NCI-H2029 treated with DMSO at 0.1 percent for 48 hours (cell line): ENCODE results near the gene AGAP1.
"Not testable (repeated sequence)": the region's sequence is repeated elsewhere in the genome, so short reads cannot be mapped to it uniquely, and the experiment has no call there.

Source experiments
- DNase-seq: peaks from one replicate; lab custom pipeline; 2025; lab: John Stamatoyannopoulos, UW

AGAP1 gene

GRCh38 chr2:236065314-236066160 is 571.7 kb downstream of the AGAP1 start:
- DNase-seq = no peak

DNA sequence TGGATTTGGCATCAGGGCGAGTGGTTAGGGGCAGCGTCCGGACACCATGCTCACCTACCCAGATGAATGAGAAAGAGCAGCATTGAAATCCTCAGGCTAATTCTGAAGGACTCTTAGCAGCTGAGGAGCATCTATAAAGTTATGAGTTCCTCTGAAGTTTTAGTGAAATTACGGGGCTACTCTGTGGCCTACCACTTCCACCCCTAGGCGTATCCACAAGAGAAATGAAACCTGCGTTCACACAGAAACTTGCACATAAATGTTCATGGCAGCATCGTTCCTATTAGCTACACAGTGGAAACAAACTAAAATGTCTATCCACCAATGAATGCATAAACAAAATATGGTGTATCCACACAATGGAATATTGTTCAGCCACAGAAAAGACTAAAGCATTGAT is 576.4 kb downstream of the AGAP1 start:
- no peak for DNase-seq

DNA sequence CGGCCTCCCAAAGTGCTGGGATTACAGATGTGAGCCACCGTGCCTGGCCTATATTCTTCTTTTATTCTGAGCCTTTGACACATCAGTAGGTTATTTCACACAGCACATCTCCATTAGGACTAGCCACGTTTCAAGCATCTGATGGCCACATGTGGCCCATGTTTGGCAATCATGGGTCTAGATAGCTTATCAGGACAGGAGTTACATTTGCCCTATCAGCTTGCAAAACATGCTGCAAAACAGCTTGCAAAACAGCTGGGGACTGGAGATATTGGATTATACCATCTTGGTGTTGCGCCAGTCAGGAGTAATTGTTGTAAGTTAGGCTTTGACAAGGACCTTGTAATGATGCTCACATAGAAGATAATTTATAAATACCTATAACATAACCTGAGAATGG is 579.4 kb downstream of the AGAP1 start:
- DNase-seq = no peak

GRCh38 chr2:236073867-236074655 is 580.2 kb downstream of the AGAP1 start:
- no peak for DNase-seq

GRCh38 chr2:236075802-236076201 is 582.0 kb downstream of the AGAP1 start:
- no peak for DNase-seq

GRCh38 chr2:236078297-236079255 is 584.7 kb downstream of the AGAP1 start:
- no peak for DNase-seq

DNA sequence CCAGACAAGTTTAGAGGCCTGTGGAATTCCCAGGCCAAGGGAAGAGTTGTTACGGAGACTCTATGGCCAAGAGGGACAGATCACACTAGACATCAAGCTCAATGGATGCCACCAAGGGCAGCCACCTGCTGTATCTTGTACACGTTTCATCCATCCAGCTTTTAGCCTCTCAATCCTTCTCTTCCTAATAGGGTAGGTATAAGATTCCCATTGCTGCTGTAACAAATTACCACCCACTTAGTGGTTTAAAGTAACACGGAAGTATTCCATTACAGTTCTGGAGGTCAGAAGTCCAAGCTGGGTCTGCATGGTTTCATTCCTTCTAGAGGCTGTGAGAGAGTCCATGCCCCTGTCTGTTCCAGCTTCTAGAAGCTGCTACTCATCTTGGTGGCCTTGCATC is 586.6 kb downstream of the AGAP1 start:
- no peak for DNase-seq

DNA sequence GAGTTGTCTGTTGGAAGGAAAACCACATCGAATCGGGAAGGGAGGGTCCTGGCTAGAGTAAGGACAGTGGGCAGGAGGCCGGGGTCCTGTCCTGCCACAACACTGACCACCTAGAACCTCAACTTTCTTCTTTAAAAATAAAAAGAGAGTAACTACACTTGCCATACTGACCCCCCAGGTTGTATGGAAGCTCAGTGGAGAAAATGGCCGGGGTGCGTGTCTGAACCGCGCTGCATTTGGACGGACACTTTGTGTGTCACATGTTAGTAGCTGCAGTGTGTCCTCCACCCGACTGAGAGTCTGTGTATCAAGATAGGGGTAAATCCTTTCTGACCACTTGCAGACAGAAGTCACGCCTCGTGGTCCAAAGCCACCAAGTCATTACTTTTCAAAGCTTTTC is 587.3 kb downstream of the AGAP1 start:
- DNase-seq = no peak

DNA sequence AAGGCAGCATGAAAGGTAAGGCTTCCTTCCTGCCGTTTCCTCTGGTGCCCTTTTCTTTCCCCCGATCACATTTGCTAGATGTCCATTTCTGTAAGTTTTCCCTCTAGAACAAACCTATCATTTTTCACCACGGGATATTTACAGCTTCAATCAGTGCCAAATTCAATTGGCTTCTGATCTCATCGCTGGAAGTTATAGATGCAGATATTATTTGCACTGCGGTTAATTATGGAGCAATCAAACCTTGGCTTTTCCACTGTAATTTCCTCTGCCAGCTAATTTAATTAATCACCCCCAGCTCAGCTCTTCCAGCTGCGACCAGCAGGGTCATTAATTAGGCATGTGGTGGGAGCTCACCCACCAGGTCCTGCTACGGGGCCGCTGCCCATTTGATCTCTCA is 588.2 kb downstream of the AGAP1 start:
- DNase-seq = no peak

DNA sequence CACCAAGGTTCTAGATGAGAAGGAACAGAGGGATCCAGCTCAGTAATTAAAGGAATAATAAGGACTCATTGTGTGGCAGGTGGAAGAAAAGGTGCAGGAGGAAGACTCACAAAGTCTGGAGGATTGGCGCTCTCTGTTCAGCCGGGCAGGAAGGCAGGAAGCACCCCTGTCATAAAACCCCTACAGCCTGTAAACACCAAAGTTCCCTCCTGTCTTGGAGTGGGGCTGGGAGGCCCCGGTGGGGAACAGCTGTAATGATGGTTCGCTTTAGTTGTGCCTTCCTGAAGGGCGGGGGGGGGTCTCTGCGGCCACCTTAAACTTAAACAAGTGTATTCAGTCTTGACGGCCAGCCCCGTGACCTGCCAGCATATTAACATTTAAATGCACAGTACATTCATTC is 590.1 kb downstream of the AGAP1 start:
- no peak for DNase-seq

DNA sequence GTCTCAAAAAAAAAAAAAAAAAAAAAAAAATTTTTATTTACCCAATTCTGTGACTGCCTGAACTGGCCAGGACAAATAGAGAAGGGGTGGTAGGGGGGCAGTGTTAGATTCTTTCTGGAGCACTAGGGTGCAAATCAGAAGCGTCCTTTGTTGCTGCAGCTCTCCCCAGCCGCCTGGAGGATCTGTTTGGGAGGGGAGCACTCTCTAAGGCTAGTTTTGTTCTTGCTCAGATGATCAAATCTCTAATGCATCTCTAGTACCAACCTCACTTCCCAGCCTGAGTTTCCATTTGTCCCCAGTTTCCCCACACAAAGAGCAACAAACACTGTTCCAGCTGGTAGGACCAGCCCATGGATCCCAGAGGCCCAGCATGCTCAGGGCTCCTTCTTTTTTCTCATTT is 591.4 kb downstream of the AGAP1 start:
- no peak for DNase-seq

GRCh38 chr2:236085647-236086046 is 591.8 kb downstream of the AGAP1 start:
- no peak for DNase-seq

DNA sequence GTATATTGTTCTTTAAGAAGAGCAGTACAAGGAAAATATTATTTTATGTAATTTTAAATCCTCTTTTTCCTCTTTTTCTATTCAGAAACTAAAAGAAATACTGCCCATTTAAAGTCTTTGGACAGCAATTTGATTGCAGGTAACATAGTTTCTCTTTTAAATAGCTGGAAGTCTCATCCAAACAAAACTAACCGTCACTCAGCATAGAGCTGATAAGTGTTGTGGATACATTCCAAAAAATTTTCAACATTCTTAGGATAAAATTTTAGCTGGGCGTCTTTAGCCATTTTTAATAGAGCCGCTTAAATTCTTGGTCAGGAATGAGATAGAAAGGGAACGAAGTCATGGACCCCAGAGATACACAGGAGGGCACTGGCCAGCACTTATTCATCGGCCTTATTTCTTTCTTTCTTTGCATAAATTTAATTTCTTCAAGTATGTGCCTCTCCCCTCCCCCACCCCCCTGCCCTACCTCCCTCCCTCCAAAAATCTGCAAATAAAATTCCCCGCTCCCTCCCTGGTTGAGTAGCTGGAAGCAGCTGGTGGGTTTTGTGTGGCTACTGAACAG is 592.6 kb downstream of the AGAP1 start:
- DNase-seq = no peak

DNA sequence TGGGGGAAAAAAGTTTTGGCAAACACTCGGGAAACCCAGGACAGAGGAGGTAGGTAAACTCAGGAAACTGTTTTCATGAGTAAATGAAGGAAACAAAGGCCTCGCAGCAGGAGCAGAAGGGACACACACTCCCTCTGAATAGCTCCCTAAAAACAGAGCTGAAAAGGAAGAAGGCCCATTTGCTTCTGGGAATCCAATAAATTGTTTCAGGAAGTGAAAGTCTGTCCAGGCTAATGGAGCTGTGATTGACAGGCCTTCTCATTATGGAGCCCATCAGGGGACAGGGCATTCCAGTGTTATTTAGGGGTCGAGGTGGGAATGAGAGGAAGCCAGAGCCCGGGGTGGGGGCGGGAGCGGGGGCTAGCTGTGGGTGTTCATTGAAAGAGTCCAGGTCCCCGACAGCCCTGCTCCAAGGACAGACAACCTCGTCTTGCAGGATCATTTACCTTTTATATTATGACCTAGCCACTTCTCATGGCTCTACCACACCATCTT is 593.2 kb downstream of the AGAP1 start:
- DNase-seq = no peak

- no peak for DNase-seq
Measured at GRCh38 chr2:236088368-236089057, 594.7 kb downstream of the AGAP1 start.

DNA sequence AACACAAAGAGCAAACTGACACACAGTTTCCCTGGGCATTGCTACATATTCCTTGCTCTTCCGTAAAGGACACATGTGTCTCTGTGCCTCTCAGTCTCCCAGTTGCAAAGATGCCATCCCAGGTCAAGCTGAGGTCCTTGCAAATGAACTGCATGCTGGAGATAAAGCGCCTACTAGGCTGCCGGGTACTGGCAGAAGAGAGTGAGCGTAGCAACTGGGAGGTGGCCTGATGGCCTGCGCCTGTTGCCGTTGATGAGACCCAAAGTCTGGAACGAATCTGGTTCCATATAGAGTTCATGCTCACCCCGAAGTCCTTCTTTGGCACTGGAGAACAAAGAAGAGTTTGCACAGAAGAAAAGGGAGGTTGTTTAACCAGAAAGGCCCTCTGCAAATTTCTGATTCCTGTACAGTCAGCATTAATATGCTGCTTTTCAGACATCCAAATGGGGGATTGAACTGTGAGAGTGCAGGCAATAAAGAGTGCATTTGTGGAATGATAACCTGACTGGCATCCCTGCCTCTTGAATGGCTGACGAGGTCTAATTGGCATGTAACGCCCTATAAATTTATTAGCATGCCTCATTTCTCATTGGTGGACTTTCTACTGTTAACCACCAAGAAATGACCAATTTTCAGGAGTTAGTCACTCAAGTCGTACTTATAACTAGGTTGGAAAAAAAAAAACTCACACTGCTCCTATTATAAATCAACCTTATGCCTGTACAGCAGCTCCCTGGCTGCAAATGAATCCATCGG is 595.6 kb downstream of the AGAP1 start:
- no peak for DNase-seq

- DNase-seq = no peak
Measured at GRCh38 chr2:236090027-236090382, 596.2 kb downstream of the AGAP1 start.

- not testable (repeated sequence) for DNase-seq
Measured at GRCh38 chr2:236090826-236091225, 597.0 kb downstream of the AGAP1 start.

- no peak for DNase-seq
Measured at GRCh38 chr2:236092714-236093113, 598.9 kb downstream of the AGAP1 start.

- no peak for DNase-seq
Measured at GRCh38 chr2:236093134-236093533, 599.3 kb downstream of the AGAP1 start.
